Measurements from ENCODE around the gene CHAT. TPM values are rescaled to one million over a fixed set of nuclear protein-coding genes. Genes with fewer than 3 reads are reported as not detected.

CHAT gene
- polyA plus RNA-seq, 3 donors from 2014 or later = not detected

DNA sequence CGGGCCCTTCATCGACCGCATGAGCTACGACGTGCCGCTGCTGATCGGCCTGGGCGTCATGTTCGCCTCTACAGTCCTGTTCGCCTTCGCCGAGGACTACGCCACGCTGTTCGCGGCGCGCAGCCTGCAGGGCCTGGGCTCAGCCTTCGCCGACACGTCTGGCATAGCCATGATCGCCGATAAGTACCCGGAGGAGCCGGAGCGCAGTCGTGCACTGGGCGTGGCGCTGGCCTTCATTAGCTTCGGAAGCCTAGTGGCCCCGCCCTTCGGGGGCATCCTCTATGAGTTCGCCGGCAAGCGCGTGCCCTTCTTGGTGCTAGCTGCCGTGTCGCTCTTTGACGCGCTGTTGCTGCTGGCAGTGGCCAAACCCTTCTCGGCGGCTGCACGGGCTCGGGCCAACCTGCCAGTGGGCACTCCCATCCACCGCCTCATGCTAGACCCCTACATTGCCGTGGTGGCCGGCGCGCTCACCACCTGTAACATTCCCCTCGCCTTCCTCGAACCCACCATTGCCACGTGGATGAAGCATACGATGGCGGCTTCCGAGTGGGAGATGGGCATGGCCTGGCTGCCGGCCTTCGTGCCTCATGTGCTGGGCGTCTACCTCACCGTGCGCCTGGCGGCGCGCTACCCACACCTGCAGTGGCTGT, 2.5 kb upstream of the CHAT start:
- Mint-ChIP-seq H3K36me3 (peaks cover 0 to 3% (median 0%) of the 10 kb centered on the region in 3 donors), H3K4me3 (peak overlapping the region in 1 of 5 donors; percentile 35), H3K4me1 (peaks cover 3 to 21% of the 10 kb centered on the region in 2 donors), H3K9me3 (peaks cover 0 to 12% (median 0%) of the 10 kb centered on the region in 6 donors), H3K27ac (no peak overlapping the region), H3K27me3 (ENCODE audit: low read depth in 3 of 3) (peaks cover 30 to 42% (median 32%) of the 10 kb centered on the region in 3 donors)
- no peak for DNase-seq

DNA sequence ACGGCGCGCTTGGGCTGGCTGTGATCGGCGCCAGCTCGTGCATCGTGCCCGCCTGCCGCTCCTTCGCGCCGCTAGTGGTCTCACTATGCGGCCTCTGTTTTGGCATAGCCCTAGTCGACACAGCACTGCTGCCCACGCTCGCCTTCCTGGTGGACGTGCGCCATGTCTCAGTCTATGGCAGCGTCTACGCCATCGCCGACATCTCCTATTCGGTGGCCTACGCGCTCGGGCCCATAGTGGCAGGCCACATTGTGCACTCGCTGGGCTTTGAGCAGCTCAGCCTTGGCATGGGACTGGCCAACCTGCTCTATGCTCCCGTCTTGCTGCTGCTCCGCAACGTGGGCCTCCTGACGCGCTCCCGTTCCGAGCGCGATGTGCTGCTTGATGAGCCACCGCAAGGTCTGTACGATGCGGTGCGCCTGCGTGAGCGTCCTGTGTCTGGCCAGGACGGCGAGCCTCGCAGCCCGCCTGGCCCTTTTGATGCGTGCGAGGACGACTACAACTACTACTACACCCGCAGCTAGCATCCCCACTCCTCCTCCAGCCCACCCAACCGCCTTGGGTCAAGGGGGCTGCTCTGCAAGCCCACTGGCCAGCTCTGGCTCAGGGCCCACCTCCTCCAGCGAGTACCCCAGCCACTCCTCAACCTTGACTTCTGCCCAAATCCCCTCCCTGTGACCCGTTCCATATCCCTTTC, 1.9 kb upstream of the CHAT start:
- H3K4me3 Mint-ChIP-seq = peak overlapping the region in 1 of 5 donors; percentile 35
- H3K36me3 Mint-ChIP-seq = peaks cover 0 to 3% (median 0%) of the 10 kb centered on the region in 3 donors
- H3K9me3 Mint-ChIP-seq = peaks cover 0 to 9% (median 0%) of the 10 kb centered on the region in 6 donors
- peaks cover 25 to 37% (median 28%) of the 10 kb centered on the region in 3 donors for H3K27me3 Mint-ChIP-seq (ENCODE audit: low read depth in 3 of 3)
- no peak for DNase-seq
- H3K4me1 Mint-ChIP-seq = peaks cover 3 to 16% of the 10 kb centered on the region in 2 donors
- no peak overlapping the region for H3K27ac Mint-ChIP-seq

DNA sequence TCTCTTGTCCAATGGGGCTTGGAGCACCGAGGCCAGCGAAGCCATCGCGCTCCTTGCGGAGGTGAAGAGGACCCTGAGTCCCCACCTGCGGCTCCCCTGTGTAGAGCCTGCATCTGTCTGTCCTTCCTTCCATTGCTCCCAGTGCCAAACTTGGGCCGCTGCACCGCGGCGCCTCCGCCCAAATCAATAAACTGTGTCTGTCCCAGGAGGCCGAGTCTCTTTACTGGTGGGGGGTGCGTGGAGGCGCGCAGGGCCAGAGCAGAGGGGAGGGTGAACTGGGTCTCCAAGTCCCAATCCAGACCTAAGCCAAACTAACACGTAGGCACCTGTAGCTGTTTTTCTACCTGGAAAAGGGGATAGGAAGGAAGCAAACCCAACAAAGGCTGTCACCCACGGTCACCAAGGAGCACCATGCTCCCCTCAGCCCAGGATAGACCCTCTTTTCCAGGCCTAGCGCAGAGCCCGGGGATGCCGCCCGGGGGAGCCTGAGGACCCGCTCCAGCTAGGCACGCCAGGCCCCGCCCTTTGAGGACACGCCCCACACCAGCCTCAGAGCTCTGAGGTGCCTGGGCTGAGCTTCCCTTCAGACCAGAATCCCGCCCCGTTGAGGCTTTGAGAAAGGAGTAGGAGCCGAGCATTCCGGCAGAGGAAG, 1.2 kb upstream of the CHAT start:
- peaks cover 22 to 37% (median 24%) of the 10 kb centered on the region in 3 donors for H3K27me3 Mint-ChIP-seq (ENCODE audit: low read depth in 3 of 3)
- H3K4me3 Mint-ChIP-seq = peak overlapping the region in 1 of 5 donors; percentile 40

DNA sequence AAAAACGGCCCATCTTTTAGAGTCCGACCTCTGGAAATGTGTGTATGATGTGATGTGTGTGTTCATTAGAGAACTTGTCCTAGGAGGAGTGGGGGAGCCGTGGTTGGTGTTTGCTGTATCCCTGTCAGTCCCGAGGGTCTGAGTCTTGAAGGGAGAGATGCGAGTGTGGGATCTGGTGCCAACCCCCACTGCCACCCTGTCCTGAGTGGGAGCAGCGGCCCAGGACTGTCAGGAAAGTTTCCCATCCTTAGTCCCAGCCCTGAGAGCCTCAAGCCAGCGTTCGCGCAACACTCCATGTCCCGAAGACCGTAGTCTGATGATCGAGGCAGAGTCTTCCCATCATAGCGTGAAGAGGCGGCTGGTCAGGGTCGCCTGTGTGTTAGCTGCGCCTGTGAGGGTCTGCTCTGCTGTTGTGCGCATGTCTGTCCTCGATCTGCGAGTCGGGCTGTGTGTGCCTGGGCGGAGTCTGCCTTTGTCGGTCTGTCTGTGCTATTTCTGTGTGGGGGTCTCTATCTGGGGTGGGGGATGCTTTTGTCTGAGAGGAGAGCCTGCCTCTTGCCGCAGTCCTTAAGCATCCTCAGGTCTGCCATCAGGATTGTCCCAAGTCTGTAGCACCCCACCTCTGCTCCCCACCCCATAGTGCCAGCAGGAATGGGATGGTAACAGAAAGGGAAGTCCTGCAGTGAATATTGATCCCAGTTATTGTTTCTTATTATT, 514 bp upstream of the CHAT start:
- H3K4me3 Mint-ChIP-seq = peak overlapping the region in 1 of 5 donors; percentile 40
- H3K27ac Mint-ChIP-seq = no peak overlapping the region
- peaks cover 0 to 7% of the 10 kb centered on the region in 2 donors for H3K4me1 Mint-ChIP-seq
- no peak for DNase-seq
- peaks cover 0 to 6% (median 0%) of the 10 kb centered on the region in 6 donors for H3K9me3 Mint-ChIP-seq
- peaks cover 0 to 3% (median 0%) of the 10 kb centered on the region in 3 donors for H3K36me3 Mint-ChIP-seq
- peaks cover 20 to 36% (median 20%) of the 10 kb centered on the region in 3 donors for H3K27me3 Mint-ChIP-seq (ENCODE audit: low read depth in 3 of 3)

More for the DNA sequence above, 1.2 kb upstream of the CHAT start:
- Mint-ChIP-seq H3K9me3 (peaks cover 0 to 8% (median 0%) of the 10 kb centered on the region in 6 donors), H3K27ac (no peak overlapping the region), H3K4me1 (peaks cover 0 to 9% of the 10 kb centered on the region in 2 donors), H3K36me3 (peaks cover 0 to 3% (median 0%) of the 10 kb centered on the region in 3 donors)
- DNase-seq = no peak

DNA sequence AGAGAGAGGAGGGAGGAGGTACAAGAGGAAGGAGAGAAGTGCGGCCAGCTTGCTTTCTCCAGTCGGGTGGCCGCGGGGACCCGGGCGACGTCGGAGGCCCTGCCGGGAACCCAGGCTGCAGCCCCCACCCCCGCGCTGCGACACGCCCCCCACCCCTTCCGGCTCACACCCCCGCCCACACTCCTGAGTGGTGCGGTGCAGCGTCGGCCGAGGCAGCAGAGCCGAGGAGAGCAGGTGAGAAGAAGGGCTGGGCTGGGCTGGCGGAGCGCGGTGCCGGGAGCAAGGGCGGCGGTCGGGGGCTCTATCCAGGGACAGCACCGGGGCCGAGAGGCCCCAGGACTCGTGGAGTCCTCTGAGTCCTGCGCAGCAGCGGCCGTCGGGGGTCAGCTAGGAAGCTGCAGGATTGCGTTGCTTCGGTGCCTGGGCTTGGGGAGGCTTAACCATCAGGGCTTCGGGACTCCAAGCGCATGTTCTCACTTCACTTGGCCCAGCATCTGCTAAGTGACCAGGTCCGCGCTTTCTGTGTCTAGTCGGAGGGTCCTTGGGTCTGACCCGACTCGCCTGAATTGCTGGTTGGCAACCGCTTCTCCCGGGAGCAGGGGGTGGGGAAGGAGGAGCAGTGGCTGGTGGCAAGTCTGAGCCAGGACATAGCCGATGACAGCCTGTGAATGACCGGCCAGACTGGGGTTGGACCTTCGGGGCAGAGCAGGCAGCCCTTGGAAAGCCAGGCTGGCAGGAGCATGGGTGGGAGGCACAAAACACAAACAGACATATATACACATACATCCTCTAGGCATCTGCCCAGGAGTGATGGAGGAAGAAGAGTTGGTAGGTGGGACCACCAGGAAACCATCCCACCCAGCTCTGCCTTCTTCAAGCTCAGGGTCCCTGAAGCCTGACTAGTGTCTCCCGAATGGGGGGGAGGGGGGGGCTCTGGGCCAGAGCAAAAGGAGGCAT, 683 bp downstream of the CHAT start:
- no peak overlapping the region for H3K4me3 Mint-ChIP-seq
- H3K27ac Mint-ChIP-seq = no peak overlapping the region
- H3K36me3 Mint-ChIP-seq = no peaks in the 10 kb centered on the region
- H3K4me1 Mint-ChIP-seq = peaks cover 0 to 7% of the 10 kb centered on the region in 2 donors
- H3K9me3 Mint-ChIP-seq = no peaks in the 10 kb centered on the region
- H3K27me3 Mint-ChIP-seq (ENCODE audit: low read depth in 3 of 3) = peaks cover 18 to 29% (median 23%) of the 10 kb centered on the region in 3 donors
- DNase-seq = no peak

DNA sequence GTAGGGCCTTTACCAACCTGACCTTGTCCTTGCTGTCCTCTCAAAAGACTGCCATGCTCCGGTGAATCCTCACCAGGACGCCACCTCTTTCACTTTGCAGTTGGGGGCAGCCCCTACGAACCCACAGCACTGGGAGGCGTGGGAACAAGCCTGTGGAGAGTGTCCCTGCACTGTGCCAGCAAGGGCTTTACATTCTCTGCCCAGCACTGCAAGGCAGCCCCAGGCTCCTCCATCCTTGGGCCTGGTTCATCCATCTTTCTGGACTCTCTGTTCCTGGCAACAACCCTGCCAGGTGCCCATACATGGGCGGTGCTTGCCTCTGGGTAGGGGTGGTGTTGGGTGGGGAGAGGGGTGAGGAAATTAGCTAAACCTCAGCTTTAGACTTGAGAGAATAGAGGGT, 1.4 kb downstream of the CHAT start:
- no peak overlapping the region for H3K27ac Mint-ChIP-seq
- no peak overlapping the region for H3K4me3 Mint-ChIP-seq

DNA sequence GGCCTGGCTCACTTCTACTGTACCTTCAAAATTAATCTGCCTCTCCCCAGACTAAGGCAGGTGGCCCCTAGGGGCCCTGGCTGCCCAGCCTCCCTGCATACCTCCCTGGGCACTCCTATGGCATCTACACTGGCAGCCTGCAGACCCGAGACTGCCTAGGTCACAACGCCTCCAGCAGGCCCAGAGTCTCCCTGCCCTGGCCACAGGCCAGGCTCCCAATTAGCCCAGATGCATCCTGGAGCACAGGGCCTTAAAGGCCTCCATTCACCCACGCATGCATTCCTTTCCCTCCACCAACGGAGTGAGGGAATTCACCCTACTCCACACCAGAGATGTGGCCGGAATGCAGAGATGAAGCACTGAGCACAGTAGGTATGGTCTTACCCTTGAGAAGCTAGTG, 1.9 kb downstream of the CHAT start:
- Mint-ChIP-seq H3K36me3 (no peaks in the 10 kb centered on the region), H3K27me3 (ENCODE audit: low read depth in 3 of 3) (peaks cover 20 to 31% (median 23%) of the 10 kb centered on the region in 3 donors), H3K27ac (no peak overlapping the region), H3K9me3 (no peaks in the 10 kb centered on the region), H3K4me3 (no peak overlapping the region), H3K4me1 (peaks cover 0 to 7% of the 10 kb centered on the region in 2 donors)
- no peak for DNase-seq

More for the DNA sequence above, 1.4 kb downstream of the CHAT start:
- peaks cover 0 to 7% of the 10 kb centered on the region in 2 donors for H3K4me1 Mint-ChIP-seq
- no peaks in the 10 kb centered on the region for H3K36me3 Mint-ChIP-seq
- H3K27me3 Mint-ChIP-seq (ENCODE audit: low read depth in 3 of 3) = peaks cover 20 to 31% (median 23%) of the 10 kb centered on the region in 3 donors
- no peak for DNase-seq
- H3K9me3 Mint-ChIP-seq = no peaks in the 10 kb centered on the region

DNA sequence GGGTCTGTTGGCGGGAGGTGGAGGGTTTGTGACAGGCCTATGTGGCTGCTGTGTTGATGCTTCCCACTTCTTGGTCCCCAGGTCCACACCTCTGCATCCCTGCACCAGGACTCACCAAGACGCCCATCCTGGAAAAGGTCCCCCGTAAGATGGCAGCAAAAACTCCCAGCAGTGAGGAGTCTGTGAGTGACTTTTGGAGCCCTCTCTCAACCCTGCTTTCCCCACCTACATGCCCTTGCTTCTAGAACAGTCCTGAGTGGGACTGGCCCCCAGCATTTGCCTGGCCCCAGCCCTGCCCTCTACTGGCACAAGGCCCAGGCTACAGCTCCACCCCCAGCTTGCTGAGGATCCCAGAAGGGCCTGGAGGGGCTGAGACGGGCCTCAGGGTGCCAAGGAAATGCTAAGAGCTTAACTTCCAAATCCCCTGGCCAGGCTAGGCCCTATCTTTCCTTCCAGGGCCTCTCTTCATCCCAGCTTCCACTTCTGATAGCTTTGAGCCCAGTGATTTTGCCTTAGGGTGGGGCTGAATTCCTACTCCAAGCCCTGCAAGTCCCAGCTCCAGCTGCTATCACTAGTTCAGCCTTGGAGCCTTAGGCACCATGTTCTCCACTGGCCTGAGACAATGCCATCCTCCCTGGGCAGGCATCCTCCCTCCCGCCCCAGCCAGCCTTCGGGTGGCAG, 2.7 kb downstream of the CHAT start:
- H3K36me3 Mint-ChIP-seq = no peaks in the 10 kb centered on the region
- peaks cover 0 to 7% of the 10 kb centered on the region in 2 donors for H3K4me1 Mint-ChIP-seq
- no peak overlapping the region for H3K4me3 Mint-ChIP-seq
- peaks cover 19 to 28% (median 20%) of the 10 kb centered on the region in 3 donors for H3K27me3 Mint-ChIP-seq (ENCODE audit: low read depth in 3 of 3)
- no peaks in the 10 kb centered on the region for H3K9me3 Mint-ChIP-seq
- no peak for DNase-seq
- H3K27ac Mint-ChIP-seq = no peak overlapping the region

DNA sequence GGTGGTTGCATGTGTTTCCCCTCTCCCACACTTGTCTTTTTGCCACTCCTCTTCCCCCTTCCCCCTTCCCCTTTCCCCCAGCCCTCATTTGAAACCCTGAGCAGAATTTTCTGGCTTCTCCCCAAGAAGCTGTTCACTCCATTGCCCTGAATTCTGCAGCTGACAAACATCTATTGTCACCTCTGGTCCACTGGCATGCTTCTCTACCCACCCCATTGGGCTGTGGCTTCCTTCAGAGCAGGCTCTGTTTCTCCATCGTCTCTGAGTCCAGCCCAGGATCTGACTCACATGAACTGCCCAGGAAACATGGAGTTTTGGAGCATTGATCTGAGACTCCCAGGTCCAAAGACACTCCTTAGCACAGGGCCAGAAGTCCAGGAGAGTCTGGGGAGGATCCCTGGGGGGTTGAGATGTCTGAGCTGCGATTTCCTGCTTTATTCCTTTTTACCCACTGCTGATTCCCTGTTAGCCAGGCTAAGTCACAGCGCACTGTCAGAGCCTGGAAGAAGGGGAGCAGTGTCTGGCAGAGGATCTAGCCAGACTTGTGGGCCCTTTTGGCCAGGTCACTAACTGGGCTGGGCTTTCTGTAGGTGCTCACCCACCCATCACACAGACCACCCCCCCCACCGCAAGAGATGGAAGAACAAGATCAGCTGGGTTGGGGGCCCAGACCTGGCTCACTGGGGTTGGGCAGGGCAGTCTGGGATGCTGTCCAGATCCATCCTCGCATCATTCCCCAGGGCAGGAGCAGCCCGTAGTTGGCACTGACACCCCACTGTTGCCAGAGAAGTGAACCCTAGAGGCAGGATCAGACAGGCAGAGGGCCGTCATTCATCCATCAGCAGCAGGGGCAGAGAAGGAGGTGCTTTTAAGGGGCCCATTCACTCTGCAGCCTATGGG, 3.5 kb downstream of the CHAT start:
- H3K4me1 Mint-ChIP-seq = peaks cover 0 to 7% of the 10 kb centered on the region in 2 donors
- no peaks in the 10 kb centered on the region for H3K9me3 Mint-ChIP-seq
- H3K27me3 Mint-ChIP-seq (ENCODE audit: low read depth in 3 of 3) = peaks cover 12 to 21% (median 13%) of the 10 kb centered on the region in 3 donors
- H3K27ac Mint-ChIP-seq = no peak overlapping the region
- H3K36me3 Mint-ChIP-seq = no peaks in the 10 kb centered on the region
- H3K4me3 Mint-ChIP-seq = no peak overlapping the region
- DNase-seq = no peak

DNA sequence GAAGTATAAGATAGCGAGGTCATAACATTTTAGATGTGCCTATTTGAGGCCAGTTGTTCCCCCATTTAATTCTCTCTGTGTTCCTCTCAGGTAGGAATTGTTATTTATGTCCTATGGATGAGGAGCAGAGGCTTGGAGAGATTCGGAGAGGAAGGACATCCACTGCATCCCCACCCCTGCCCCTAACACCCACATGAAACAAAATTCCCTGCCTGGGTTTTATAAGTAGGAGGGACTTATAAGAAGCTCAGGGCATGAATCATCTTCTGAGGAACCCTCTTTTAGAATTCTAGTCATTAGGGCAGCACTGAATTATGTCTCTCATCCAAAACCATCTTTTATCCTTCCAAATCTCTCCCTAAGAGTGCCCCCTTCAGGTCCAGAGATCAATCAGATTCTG, 5.0 kb downstream of the CHAT start:
- no peaks in the 10 kb centered on the region for H3K36me3 Mint-ChIP-seq
- H3K9me3 Mint-ChIP-seq = no peaks in the 10 kb centered on the region
- no peak overlapping the region for H3K4me3 Mint-ChIP-seq
- H3K27me3 Mint-ChIP-seq (ENCODE audit: low read depth in 3 of 3) = peaks cover 4 to 11% (median 6%) of the 10 kb centered on the region in 3 donors
- DNase-seq = no peak
- H3K27ac Mint-ChIP-seq = no peak overlapping the region
- no peaks in the 10 kb centered on the region for H3K4me1 Mint-ChIP-seq

DNA sequence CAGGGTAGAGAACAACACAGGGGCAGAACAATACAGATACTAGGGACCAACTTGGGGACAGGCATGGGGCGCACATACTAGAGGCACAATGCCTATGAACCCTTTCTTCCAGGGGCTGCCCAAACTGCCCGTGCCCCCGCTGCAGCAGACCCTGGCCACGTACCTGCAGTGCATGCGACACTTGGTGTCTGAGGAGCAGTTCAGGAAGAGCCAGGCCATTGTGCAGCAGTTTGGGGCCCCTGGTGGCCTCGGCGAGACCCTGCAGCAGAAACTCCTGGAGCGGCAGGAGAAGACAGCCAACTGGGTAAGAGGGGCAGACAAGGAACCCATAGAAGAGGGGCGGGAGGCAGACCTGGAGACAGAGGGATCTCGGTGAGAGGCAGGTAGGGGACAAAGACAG, 5.8 kb downstream of the CHAT start:
- H3K27ac Mint-ChIP-seq = no peak overlapping the region

More for the DNA sequence above, 5.8 kb downstream of the CHAT start:
- Mint-ChIP-seq H3K27me3 (ENCODE audit: low read depth in 3 of 3) (peaks cover 5 to 12% (median 6%) of the 10 kb centered on the region in 3 donors), H3K9me3 (no peaks in the 10 kb centered on the region), H3K4me3 (no peak overlapping the region), H3K4me1 (no peaks in the 10 kb centered on the region), H3K36me3 (no peaks in the 10 kb centered on the region)
- no peak for DNase-seq
